Measurements from ENCODE around the gene SIRT4.

GRCh38 chr12:120260607-120261006 is 41.5 kb upstream of the SIRT4 start:
- TF ChIP-seq CTCF (conservative IDR thresholded peaks at IDR 0.05; ENCODE audit: low read depth, low read length) (no peak), EZH2 (IDR thresholded peaks at IDR 0.05; ENCODE audit: borderline replicate concordance, low read depth, low read length, poor library complexity, severe bottlenecking) (no peak)

Measured in A673 (cell line).